SK-N-SH treated with all-trans-retinoic acid at 6 μM for 48 hours (cell line): Measurements from ENCODE around the gene IQCN.
A peak's percentile ranks its signal among the peaks of the same experiment; 100 is the strongest.

Experiments used
- ATAC-seq: fragments of 200-7000 bp; cut with Tn5 transposase; 3 replicates; pipeline ENCODE4 v1.9.1; 2020; ENCODE audit warnings: mild to moderate bottlenecking, moderate library complexity
- BACH2 ChIP-seq: fragments of 250-450 bp; sonication (Bioruptor Pico); IDR thresholded peaks from 2 replicates; pipeline ENCODE4 v1.9.0; 2021; ENCODE audit warnings: mild to moderate bottlenecking, borderline replicate concordance
- CSDC2 ChIP-seq: fragments of 250-450 bp; sonication (Bioruptor Pico); IDR thresholded peaks from 2 replicates; pipeline ENCODE4 v1.5.0; 2020; ENCODE audit warnings: mild to moderate bottlenecking, moderate library complexity
- CSRNP3 ChIP-seq: fragments of 250-450 bp; sonication (Bioruptor Pico); IDR thresholded peaks from 2 replicates; pipeline ENCODE4 v1.5.1; 2021; ENCODE audit warnings: mild to moderate bottlenecking, moderate library complexity
- ESRRG ChIP-seq: fragments of 250-450 bp; sonication (Bioruptor Pico); IDR thresholded peaks from 2 replicates; pipeline ENCODE4 v1.6.1; 2021; ENCODE audit warnings: mild to moderate bottlenecking
- GLIS3 ChIP-seq: fragments of 250-450 bp; sonication (Bioruptor Pico); IDR thresholded peaks from 2 replicates; pipeline ENCODE4 v1.5.0; 2020; ENCODE audit warnings: mild to moderate bottlenecking, moderate library complexity
- ISL1 ChIP-seq: fragments of 250-450 bp; sonication (Bioruptor Pico); IDR thresholded peaks from 2 replicates; pipeline ENCODE4 v2.1.2; 2022; ENCODE audit warnings: mild to moderate bottlenecking, moderate library complexity
- OSR1 ChIP-seq: fragments of 250-450 bp; sonication (Bioruptor Pico); IDR thresholded peaks from 2 replicates; pipeline ENCODE4 v1.8.0; 2022; ENCODE audit warnings: moderate library complexity, mild to moderate bottlenecking, inconsistent platforms
- PPARA ChIP-seq: fragments of 250-450 bp; sonication (Bioruptor Pico); IDR thresholded peaks from 2 replicates; pipeline ENCODE4 v1.5.0; 2020; ENCODE audit warnings: mild to moderate bottlenecking, borderline replicate concordance
- RARB ChIP-seq: fragments of 250-450 bp; sonication (Bioruptor Pico); IDR thresholded peaks from 2 replicates; pipeline ENCODE4 v1.8.0; 2021; ENCODE audit warnings: mild to moderate bottlenecking, moderate library complexity
- SNAI2 ChIP-seq: fragments of 250-450 bp; sonication (Bioruptor Pico); IDR thresholded peaks from 2 replicates; pipeline ENCODE4 v1.5.0; 2020; ENCODE audit warnings: mild to moderate bottlenecking, moderate library complexity
- TSHZ2 ChIP-seq: fragments of 250-450 bp; sonication (Bioruptor Pico); IDR thresholded peaks from 2 replicates; pipeline ENCODE4 v1.5.0; 2020; ENCODE audit warnings: mild to moderate bottlenecking, moderate library complexity
- ZFP3 ChIP-seq: fragments of 250-450 bp; sonication (Bioruptor Pico); IDR thresholded peaks from 2 replicates; pipeline ENCODE4 v1.5.0; 2020; ENCODE audit warnings: mild to moderate bottlenecking, moderate library complexity
- ZNF565 ChIP-seq: fragments of 450-650 bp; formaldehyde crosslinking; conservative IDR thresholded peaks from 2 replicates; pipeline ENCODE4 v1.5.0; 2020; ENCODE audit warnings: low read depth, mild to moderate bottlenecking, moderate library complexity
- ZNF70 ChIP-seq: fragments of 450-650 bp; formaldehyde crosslinking; IDR thresholded peaks from 2 replicates; pipeline ENCODE4 v1.5.0; 2020; ENCODE audit warnings: mild to moderate bottlenecking, moderate library complexity
- TF ChIP-seq, protein P1 (sequence below): fragments of 250-450 bp; sonication (Bioruptor Pico); IDR thresholded peaks from 2 replicates; pipeline ENCODE4 v1.8.0; 2020; ENCODE audit warnings: mild to moderate bottlenecking, moderate library complexity, borderline replicate concordance

IQCN gene

GRCh38 chr19:18221815-18222725 is 52.2 kb downstream of the IQCN start:
- ATAC-seq, result no peak
- peak; percentile 97 for TF ChIP-seq ZFP3
- TF ChIP-seq, protein P1, sequence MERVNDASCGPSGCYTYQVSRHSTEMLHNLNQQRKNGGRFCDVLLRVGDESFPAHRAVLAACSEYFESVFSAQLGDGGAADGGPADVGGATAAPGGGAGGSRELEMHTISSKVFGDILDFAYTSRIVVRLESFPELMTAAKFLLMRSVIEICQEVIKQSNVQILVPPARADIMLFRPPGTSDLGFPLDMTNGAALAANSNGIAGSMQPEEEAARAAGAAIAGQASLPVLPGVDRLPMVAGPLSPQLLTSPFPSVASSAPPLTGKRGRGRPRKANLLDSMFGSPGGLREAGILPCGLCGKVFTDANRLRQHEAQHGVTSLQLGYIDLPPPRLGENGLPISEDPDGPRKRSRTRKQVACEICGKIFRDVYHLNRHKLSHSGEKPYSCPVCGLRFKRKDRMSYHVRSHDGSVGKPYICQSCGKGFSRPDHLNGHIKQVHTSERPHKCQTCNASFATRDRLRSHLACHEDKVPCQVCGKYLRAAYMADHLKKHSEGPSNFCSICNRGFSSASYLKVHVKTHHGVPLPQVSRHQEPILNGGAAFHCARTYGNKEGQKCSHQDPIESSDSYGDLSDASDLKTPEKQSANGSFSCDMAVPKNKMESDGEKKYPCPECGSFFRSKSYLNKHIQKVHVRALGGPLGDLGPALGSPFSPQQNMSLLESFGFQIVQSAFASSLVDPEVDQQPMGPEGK (CRISPR knock-in tag), result no peak

DNA sequence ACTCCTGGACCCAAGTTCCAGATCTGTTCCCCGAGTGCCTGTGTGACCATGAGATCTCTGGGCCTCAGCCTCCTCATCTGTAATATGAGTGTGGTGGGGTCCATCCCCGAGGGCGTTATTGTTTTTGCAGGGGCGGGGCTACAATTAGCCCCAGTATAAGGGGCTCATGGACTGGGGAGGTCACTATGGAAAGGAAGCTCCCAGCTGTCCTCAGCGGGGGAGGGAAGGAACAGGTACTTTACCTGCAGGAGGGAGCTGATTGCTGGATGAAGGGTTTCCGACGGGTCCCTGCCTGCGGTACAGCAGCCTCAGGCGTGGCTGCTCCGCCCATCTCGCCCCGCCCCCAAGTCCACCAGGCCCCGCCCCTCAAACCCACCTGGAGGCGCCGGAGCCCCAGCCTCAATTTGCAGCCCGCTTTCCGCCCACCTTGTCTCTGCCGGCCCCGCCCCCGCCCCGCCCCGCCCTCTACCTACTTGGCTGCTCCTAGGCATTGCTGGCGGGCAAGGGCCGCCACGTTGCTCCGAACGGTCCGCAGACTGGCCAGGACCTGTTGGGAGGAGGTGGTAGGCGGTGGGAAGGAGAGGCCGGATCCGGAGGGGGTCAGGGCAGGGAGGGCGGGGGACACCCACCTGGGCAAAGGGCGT is 53.5 kb downstream of the IQCN start:
- ATAC-seq, result no peak
- TF ChIP-seq, protein P1 (CRISPR knock-in tag), result no peak
- no peak for TF ChIP-seq CSDC2 (CRISPR knock-in tag)
- no peak for TF ChIP-seq ISL1 (CRISPR knock-in tag)
- TF ChIP-seq BACH2 (CRISPR knock-in tag), result no peak
- TF ChIP-seq GLIS3 (CRISPR knock-in tag), result no peak
- no peak for TF ChIP-seq ZNF565
- no peak for TF ChIP-seq PPARA (CRISPR knock-in tag)
- no peak for TF ChIP-seq SNAI2
- TF ChIP-seq ZFP3, result no peak
- TF ChIP-seq ZNF70 (CRISPR knock-in tag), result no peak
- TF ChIP-seq, all 23 proteins: peak for 0

DNA sequence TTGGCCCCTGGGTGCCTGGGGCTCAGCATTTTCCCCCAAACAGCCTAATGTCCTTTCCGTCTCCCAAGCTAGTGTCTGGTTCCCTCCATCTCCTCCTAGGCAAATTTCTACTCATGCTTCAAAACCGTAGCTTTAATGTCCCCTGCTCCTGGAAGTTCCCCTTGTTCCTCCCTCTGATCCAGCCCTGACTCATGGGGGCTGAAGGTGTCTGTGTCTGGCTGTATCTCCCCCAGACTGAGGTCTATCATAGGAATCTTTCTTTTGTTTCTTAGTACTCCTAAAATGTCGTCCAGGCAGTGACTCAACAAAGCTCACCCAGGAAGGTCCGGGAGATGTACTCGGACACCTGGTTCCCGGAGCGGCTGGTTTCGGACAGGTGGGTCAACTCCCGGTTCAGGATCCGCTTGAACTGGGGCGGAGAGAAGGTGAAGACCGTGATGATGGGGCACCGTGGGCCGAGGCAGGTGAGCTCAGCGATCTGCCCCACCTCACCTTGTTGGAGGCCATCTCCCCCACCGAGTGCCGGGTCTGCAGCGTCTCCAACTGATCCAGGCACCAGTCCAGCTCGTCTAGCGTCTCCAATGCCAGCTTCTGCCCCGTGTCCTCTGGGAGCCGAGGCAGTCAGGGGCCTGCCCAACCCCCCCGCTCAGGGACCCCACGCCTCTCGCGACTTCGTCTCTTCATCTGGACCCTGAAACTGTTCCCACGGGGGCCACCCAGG is 54.2 kb downstream of the IQCN start:
- TF ChIP-seq ZNF70 (CRISPR knock-in tag), result no peak
- TF ChIP-seq, protein P1 (CRISPR knock-in tag), result no peak
- no peak for TF ChIP-seq CSRNP3 (CRISPR knock-in tag)
- no peak for TF ChIP-seq OSR1
- no peak for TF ChIP-seq TSHZ2 (CRISPR knock-in tag)
- TF ChIP-seq PPARA (CRISPR knock-in tag), result no peak
- no peak for TF ChIP-seq GLIS3 (CRISPR knock-in tag)
- no peak for TF ChIP-seq ESRRG
- no peak for TF ChIP-seq ZNF565
- TF ChIP-seq RARB (CRISPR knock-in tag), result no peak
- ATAC-seq, result no peak
